Sigmoid colon (tissue), 7 donors: ENCODE results near the gene CDK18. TPM values are rescaled to one million over a fixed set of nuclear protein-coding genes. Genes with fewer than 3 reads are reported as not detected.

Experiments used
- DNase-seq: peaks from one replicate; pipeline ENCODE4 v3.0.0-alpha.2; 2019
- H3K27ac ChIP-seq, 4 donors: fragments of 200-600 bp; sonication (generic); one replicate each; pipeline ENCODE4 v1.5.1; 2016 to 2019; ENCODE audit warnings: mild to moderate bottlenecking in 1 of 4
- H3K27me3 ChIP-seq, 3 donors: fragments of 200-600 bp; sonication (generic); one replicate each; pipeline ENCODE4 v1.5.1; 2019; ENCODE audit warnings: mild to moderate bottlenecking in 1 of 3
- H3K36me3 ChIP-seq, 4 donors: fragments of 200-600 bp; sonication (generic); one replicate each; pipeline ENCODE4 v1.5.1; 2016 to 2019
- H3K4me1 ChIP-seq, 4 donors: fragments of 200-600 bp; sonication (generic); one replicate each; pipeline ENCODE4 v1.5.1; 2017 to 2019
- H3K4me3 ChIP-seq, 4 donors: fragments of 200-600 bp; sonication (generic); one replicate each; pipeline ENCODE4 v1.5.1; 2017 to 2019; ENCODE audit warnings: mild to moderate bottlenecking in 2 of 4, moderate library complexity in 1 of 4
- H3K9me3 ChIP-seq, 4 donors: fragments of 200-600 bp in 3 of 4; sonication (generic) in 3 of 4; one replicate each; pipeline versions ENCODE4 v1.5.1 to v1.6.1; 2013 to 2019
- CTCF ChIP-seq, 4 experiments: fragments of 450-650 bp in 3 of 4; fragments of 200-600 bp in 1 of 4; IDR thresholded peaks; one replicate each; pipeline ENCODE4 v1.5.1; 2016 to 2019; ENCODE audit warnings: antibody characterized with exemption in 4 of 4, mild to moderate bottlenecking in 3 of 4, moderate library complexity in 2 of 4
- EP300 ChIP-seq, 4 donors: sonication (generic); formaldehyde crosslinking; IDR thresholded peaks; one replicate each; pipeline ENCODE4 v1.6.1; 2017; ENCODE audit warnings: antibody characterized with exemption in 4 of 4
- POLR2A ChIP-seq, 2 donors: fragments of 450-650 bp; IDR thresholded peaks; one replicate each; pipeline ENCODE4 v1.6.1; 2016; ENCODE audit warnings: antibody characterized with exemption in 2 of 2, mild to moderate bottlenecking in 2 of 2, moderate library complexity in 2 of 2
- POLR2AphosphoS5 ChIP-seq, 4 donors: sonication (generic); formaldehyde crosslinking; IDR thresholded peaks; one replicate each; pipeline ENCODE4 v1.6.1; 2017; ENCODE audit warnings: antibody characterized with exemption in 4 of 4
- WGBS, 2 donors: extraction: QIAGEN DNeasy Blood & Tissue Kit; methylation state at CpG; one replicate each; pipeline ENCODE4 v1.1.7; 2013; 5-methylcytosine and 5-hydroxymethylcytosine counted together
- intact Hi-C: fragments of 100-400 bp; cut with DNase I; formaldehyde crosslinking; loops from one replicate; pipeline ENCODE4 v1.15.1; 2023
- polyA plus RNA-seq, 3 donors: library from polyadenylated mRNA; stranded (reverse); fragments of 200-250 nt; gene quantifications; one replicate each; pipeline ENCODE4 v1.2.3, GENCODE V29; 2013
- total RNA-seq, 4 donors: library from RNA; depleted of rRNA; stranded (reverse); fragments of >200 nt; gene quantifications; one replicate each; pipeline ENCODE4 v1.1.0, GENCODE V29; 2016
- donor health status: healthy with polysubstance abuse.
- donor health status: Bipolar disorder and iron deficiency.
- donor health status: healthy.

Gene CDK18
- total and polyA plus RNA-seq, 7 donors, result 6.7 to 26.8 (median 13.0) TPM

- H3K4me1 ChIP-seq, result peaks cover 3 to 35% (median 20%) of the 10 kb centered on the region in 4 donors
- WGBS, 2 donors, result 56 to 65% methylated on average over 16 of the region's 16 CpGs
- peak; percentile 73 to 88 (median 76) for TF ChIP-seq CTCF (IDR thresholded peaks at IDR 0.05)
- TF ChIP-seq POLR2AphosphoS5 (IDR thresholded peaks at IDR 0.05), result no peak
- peaks cover 0 to 3% (median 0%) of the 10 kb centered on the region in 4 donors for H3K36me3 ChIP-seq
- intact Hi-C loops, result loop anchor here (1.0 to 10.0 kb wide), 3 partner anchors 36 to 169 kb away; partner anchors contain the start of genes ELK4 and KLHDC8A
- no peak overlapping the region for H3K4me3 ChIP-seq
- DNase-seq, result peak; percentile 86
- H3K27ac ChIP-seq, result no peak overlapping the region
- H3K9me3 ChIP-seq, result no peaks in the 10 kb centered on the region
- no peaks in the 10 kb centered on the region for H3K27me3 ChIP-seq
These were observed 19.7 kb downstream of the CDK18 start for GRCh38 chr1:205523891-205524793.

GRCh38 chr1:205524794-205525101, 20.3 kb downstream of the CDK18 start:
- Histone ChIP-seq H3K9me3 (no peaks in the 10 kb centered on the region), H3K4me1 (peaks cover 0 to 32% (median 18%) of the 10 kb centered on the region in 4 donors), H3K27me3 (no peaks in the 10 kb centered on the region), H3K36me3 (peaks cover 0 to 3% (median 0%) of the 10 kb centered on the region in 4 donors), H3K27ac (no peak overlapping the region), H3K4me3 (no peak overlapping the region)
- TF ChIP-seq POLR2A (IDR thresholded peaks at IDR 0.05) (no peak), EP300 (IDR thresholded peaks at IDR 0.05) (no peak), POLR2AphosphoS5 (IDR thresholded peaks at IDR 0.05) (no peak), CTCF (IDR thresholded peaks at IDR 0.05) (no peak)
- intact Hi-C loops, result loop anchor here (1.0 to 10.0 kb wide), 4 partner anchors 36 to 170 kb away; partner anchors contain the start of genes ELK4 and KLHDC8A
- 86 to 88% methylated on average over 4 of the region's 4 CpGs for WGBS, 2 donors
- no peak for DNase-seq

- Histone ChIP-seq H3K4me3 (no peak overlapping the region), H3K27ac (no peak overlapping the region), H3K36me3 (peaks cover 0 to 8% (median 4%) of the 10 kb centered on the region in 4 donors), H3K9me3 (no peaks in the 10 kb centered on the region), H3K4me1 (peaks cover 0 to 23% (median 10%) of the 10 kb centered on the region in 4 donors), H3K27me3 (no peaks in the 10 kb centered on the region)
- no peak for DNase-seq
- intact Hi-C loops, result loop anchor here (5.0 to 10.0 kb wide), 3 partner anchors 109 to 171 kb away; partner anchors contain the start of genes ELK4 and KLHDC8A
- WGBS, 2 donors, result 85 to 90% methylated on average over 18 of the region's 18 CpGs
- TF ChIP-seq CTCF (IDR thresholded peaks at IDR 0.05) (no peak), EP300 (IDR thresholded peaks at IDR 0.05) (no peak), POLR2A (IDR thresholded peaks at IDR 0.05) (no peak), POLR2AphosphoS5 (IDR thresholded peaks at IDR 0.05) (no peak)
These were observed 21.2 kb downstream of the CDK18 start for GRCh38 chr1:205525495-205526285.

DNA sequence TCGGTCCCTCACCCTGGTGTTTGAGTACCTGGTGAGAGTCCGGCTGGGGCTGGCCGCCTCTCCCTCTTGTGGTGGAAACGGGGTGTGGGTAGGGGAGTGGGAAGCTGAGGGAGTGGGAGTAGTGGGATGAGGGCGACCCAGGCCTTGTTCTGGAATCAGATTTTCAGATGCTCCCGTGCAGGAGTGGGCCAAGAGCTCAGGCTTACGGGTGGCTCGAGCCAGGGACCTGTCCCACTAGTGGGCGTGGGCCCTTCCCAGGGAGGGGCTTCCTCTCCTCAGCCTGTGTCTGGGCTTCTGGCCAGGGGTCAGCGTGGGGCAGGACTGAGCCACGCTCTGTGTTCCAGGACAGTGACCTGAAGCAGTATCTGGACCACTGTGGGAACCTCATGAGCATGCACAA, 22.0 kb downstream of the CDK18 start:
- WGBS, 2 donors, result 70 to 86% methylated on average over 11 of the region's 11 CpGs
- no peak overlapping the region for H3K27ac ChIP-seq
- peaks cover 0 to 21% (median 10%) of the 10 kb centered on the region in 4 donors for H3K4me1 ChIP-seq
- intact Hi-C loops, result loop anchor here (5.0 to 10.0 kb wide), 3 partner anchors 108 to 172 kb away; partner anchors contain the start of genes ELK4 and KLHDC8A
- H3K27me3 ChIP-seq, result no peaks in the 10 kb centered on the region
- peaks cover 0 to 12% (median 6%) of the 10 kb centered on the region in 4 donors for H3K36me3 ChIP-seq
- TF ChIP-seq CTCF (IDR thresholded peaks at IDR 0.05), result no peak
- no peak for TF ChIP-seq EP300 (IDR thresholded peaks at IDR 0.05)
- H3K4me3 ChIP-seq, result no peak overlapping the region
- DNase-seq, result no peak
- H3K9me3 ChIP-seq, result no peaks in the 10 kb centered on the region
